Activated naive CD8-positive, alpha-beta T cell treated with anti-CD3 and anti-CD28 coated beads, Interleukin-2, amount 50 U/mL, for 24 hours (primary cell): Measurements from ENCODE around the gene MYL10.

Source experiments
- ATAC-seq: fragments of 150-1000 bp; cut with Tn5 transposase; one replicate; pipeline ENCODE4 v1.10.0; 2021
- DNase-seq: peaks from one replicate; pipeline ENCODE4 v3.0.0; 2021
- H3K27ac Mint-ChIP-seq: one replicate; pipeline ENCODE4 v1.8.0; 2021; ENCODE audit warnings: mild to moderate bottlenecking, mixed read lengths
- H3K27me3 Mint-ChIP-seq: one replicate; pipeline ENCODE4 v1.8.0; 2021; ENCODE audit warnings: mixed read lengths
- H3K36me3 Mint-ChIP-seq: one replicate; pipeline ENCODE4 v1.8.0; 2021; ENCODE audit warnings: low read depth, mixed read lengths
- H3K4me1 Mint-ChIP-seq: one replicate; pipeline ENCODE4 v1.8.0; 2021; ENCODE audit warnings: mixed read lengths
- H3K4me3 Mint-ChIP-seq: one replicate; pipeline ENCODE4 v1.8.0; 2021; ENCODE audit warnings: mild to moderate bottlenecking, moderate library complexity, mixed read lengths
- H3K9me3 Mint-ChIP-seq: one replicate; pipeline ENCODE4 v1.8.0; 2021; ENCODE audit warnings: mixed read lengths

MYL10 gene

GRCh38 chr7:101588131-101588935 lies 40.8 kb downstream of the MYL10 start:
- no peak overlapping the region for H3K27ac Mint-ChIP-seq
- ATAC-seq = no peak
- no peaks in the 10 kb centered on the region for H3K27me3 Mint-ChIP-seq
- no peaks in the 10 kb centered on the region for H3K36me3 Mint-ChIP-seq
- no peak overlapping the region for H3K4me3 Mint-ChIP-seq
- DNase-seq = no peak
- H3K9me3 Mint-ChIP-seq = no peaks in the 10 kb centered on the region
- H3K4me1 Mint-ChIP-seq = no peaks in the 10 kb centered on the region

GRCh38 chr7:101586906-101587677 lies 42.0 kb downstream of the MYL10 start:
- Mint-ChIP-seq H3K4me1 (no peaks in the 10 kb centered on the region), H3K27ac (no peak overlapping the region), H3K36me3 (no peaks in the 10 kb centered on the region), H3K4me3 (no peak overlapping the region), H3K27me3 (peaks cover 2% of the 10 kb centered on the region), H3K9me3 (no peaks in the 10 kb centered on the region)
- no peak for DNase-seq
- ATAC-seq = no peak

- H3K9me3 Mint-ChIP-seq = no peaks in the 10 kb centered on the region
- ATAC-seq (no peak), DNase-seq (no peak)
- no peak overlapping the region for H3K27ac Mint-ChIP-seq
- H3K36me3 Mint-ChIP-seq = no peaks in the 10 kb centered on the region
- no peaks in the 10 kb centered on the region for H3K4me1 Mint-ChIP-seq
- no peak overlapping the region for H3K4me3 Mint-ChIP-seq
- peaks cover 2% of the 10 kb centered on the region for H3K27me3 Mint-ChIP-seq
These were observed 42.8 kb downstream of the MYL10 start for GRCh38 chr7:101586078-101586905.

GRCh38 chr7:101582971-101583370 lies 46.1 kb downstream of the MYL10 start:
- H3K36me3 Mint-ChIP-seq = no peaks in the 10 kb centered on the region
- ATAC-seq (no peak), DNase-seq (no peak)
- no peaks in the 10 kb centered on the region for H3K4me1 Mint-ChIP-seq
- no peak overlapping the region for H3K27ac Mint-ChIP-seq
- peaks cover 4% of the 10 kb centered on the region for H3K27me3 Mint-ChIP-seq
- H3K4me3 Mint-ChIP-seq = no peak overlapping the region
- no peaks in the 10 kb centered on the region for H3K9me3 Mint-ChIP-seq

- no peaks in the 10 kb centered on the region for H3K9me3 Mint-ChIP-seq
- H3K36me3 Mint-ChIP-seq = no peaks in the 10 kb centered on the region
- H3K4me1 Mint-ChIP-seq = no peaks in the 10 kb centered on the region
- peaks cover 4% of the 10 kb centered on the region for H3K27me3 Mint-ChIP-seq
- DNase-seq = no peak
- H3K4me3 Mint-ChIP-seq = no peak overlapping the region
- no peak overlapping the region for H3K27ac Mint-ChIP-seq
- ATAC-seq = no peak
These were observed 47.2 kb downstream of the MYL10 start for GRCh38 chr7:101581891-101582290.

GRCh38 chr7:101580596-101580995 lies 48.5 kb downstream of the MYL10 start:
- Mint-ChIP-seq H3K27me3 (peaks cover 6% of the 10 kb centered on the region), H3K27ac (no peak overlapping the region), H3K9me3 (no peaks in the 10 kb centered on the region), H3K4me1 (peaks cover 2% of the 10 kb centered on the region), H3K4me3 (no peak overlapping the region), H3K36me3 (no peaks in the 10 kb centered on the region)
- DNase-seq (no peak), ATAC-seq (no peak)

- Mint-ChIP-seq H3K4me1 (peaks cover 4% of the 10 kb centered on the region), H3K27me3 (peaks cover 6% of the 10 kb centered on the region), H3K36me3 (no peaks in the 10 kb centered on the region), H3K27ac (no peak overlapping the region), H3K9me3 (peaks cover 3% of the 10 kb centered on the region), H3K4me3 (no peak overlapping the region)
- DNase-seq (no peak), ATAC-seq (no peak)
These were observed 50.5 kb downstream of the MYL10 start for GRCh38 chr7:101578552-101578951.

GRCh38 chr7:101576998-101577397 lies 52.1 kb downstream of the MYL10 start:
- Mint-ChIP-seq H3K4me3 (no peak overlapping the region), H3K27ac (no peak overlapping the region), H3K9me3 (peaks cover 9% of the 10 kb centered on the region), H3K4me1 (peaks cover 4% of the 10 kb centered on the region), H3K36me3 (peaks cover 3% of the 10 kb centered on the region), H3K27me3 (peaks cover 4% of the 10 kb centered on the region)
- DNase-seq (no peak), ATAC-seq (no peak)

GRCh38 chr7:101575721-101576120 lies 53.4 kb downstream of the MYL10 start:
- H3K9me3 Mint-ChIP-seq = peaks cover 12% of the 10 kb centered on the region
- H3K27me3 Mint-ChIP-seq = peaks cover 4% of the 10 kb centered on the region
- ATAC-seq (no peak), DNase-seq (no peak)
- peaks cover 4% of the 10 kb centered on the region for H3K4me1 Mint-ChIP-seq
- peaks cover 3% of the 10 kb centered on the region for H3K36me3 Mint-ChIP-seq
- no peak overlapping the region for H3K4me3 Mint-ChIP-seq
- H3K27ac Mint-ChIP-seq = no peak overlapping the region

GRCh38 chr7:101575168-101575567 lies 53.9 kb downstream of the MYL10 start:
- no peak for ATAC-seq
- H3K27ac Mint-ChIP-seq = no peak overlapping the region
- DNase-seq = no peak
- no peak overlapping the region for H3K4me3 Mint-ChIP-seq
- H3K9me3 Mint-ChIP-seq = peaks cover 17% of the 10 kb centered on the region
- peaks cover 4% of the 10 kb centered on the region for H3K4me1 Mint-ChIP-seq
- peaks cover 4% of the 10 kb centered on the region for H3K27me3 Mint-ChIP-seq
- peaks cover 3% of the 10 kb centered on the region for H3K36me3 Mint-ChIP-seq

GRCh38 chr7:101572156-101572555 lies 56.9 kb downstream of the MYL10 start:
- H3K27me3 Mint-ChIP-seq = peaks cover 13% of the 10 kb centered on the region
- H3K4me3 Mint-ChIP-seq = no peak overlapping the region
- no peak overlapping the region for H3K27ac Mint-ChIP-seq
- H3K9me3 Mint-ChIP-seq = peaks cover 18% of the 10 kb centered on the region
- no peak for DNase-seq
- peaks cover 4% of the 10 kb centered on the region for H3K4me1 Mint-ChIP-seq
- H3K36me3 Mint-ChIP-seq = peaks cover 3% of the 10 kb centered on the region
- ATAC-seq = no peak

GRCh38 chr7:101567230-101567629 lies 61.9 kb downstream of the MYL10 start:
- peaks cover 11% of the 10 kb centered on the region for H3K27me3 Mint-ChIP-seq
- ATAC-seq = no peak

GRCh38 chr7:101565601-101566209 lies 63.4 kb downstream of the MYL10 start:
- no peak for DNase-seq
- no peak for ATAC-seq
- no peaks in the 10 kb centered on the region for H3K4me1 Mint-ChIP-seq
- H3K9me3 Mint-ChIP-seq = peaks cover 6% of the 10 kb centered on the region
- peaks cover 11% of the 10 kb centered on the region for H3K27me3 Mint-ChIP-seq
- no peaks in the 10 kb centered on the region for H3K36me3 Mint-ChIP-seq
- H3K4me3 Mint-ChIP-seq = no peak overlapping the region
- no peak overlapping the region for H3K27ac Mint-ChIP-seq

More at GRCh38 chr7:101567230-101567629, 61.9 kb downstream of the MYL10 start:
- Mint-ChIP-seq H3K9me3 (peaks cover 9% of the 10 kb centered on the region), H3K4me3 (no peak overlapping the region), H3K4me1 (no peaks in the 10 kb centered on the region), H3K36me3 (peaks cover 2% of the 10 kb centered on the region), H3K27ac (no peak overlapping the region)
- no peak for DNase-seq

- H3K4me1 Mint-ChIP-seq = no peaks in the 10 kb centered on the region
- H3K27me3 Mint-ChIP-seq = peaks cover 11% of the 10 kb centered on the region
- H3K27ac Mint-ChIP-seq = no peak overlapping the region
- no peaks in the 10 kb centered on the region for H3K36me3 Mint-ChIP-seq
- no peak for DNase-seq
- no peak for ATAC-seq
- H3K9me3 Mint-ChIP-seq = no peaks in the 10 kb centered on the region
- H3K4me3 Mint-ChIP-seq = no peak overlapping the region
These were observed 64.3 kb downstream of the MYL10 start for GRCh38 chr7:101564778-101565211.
